ENCODE data around the gene AAK1.

Gene AAK1

DNA sequence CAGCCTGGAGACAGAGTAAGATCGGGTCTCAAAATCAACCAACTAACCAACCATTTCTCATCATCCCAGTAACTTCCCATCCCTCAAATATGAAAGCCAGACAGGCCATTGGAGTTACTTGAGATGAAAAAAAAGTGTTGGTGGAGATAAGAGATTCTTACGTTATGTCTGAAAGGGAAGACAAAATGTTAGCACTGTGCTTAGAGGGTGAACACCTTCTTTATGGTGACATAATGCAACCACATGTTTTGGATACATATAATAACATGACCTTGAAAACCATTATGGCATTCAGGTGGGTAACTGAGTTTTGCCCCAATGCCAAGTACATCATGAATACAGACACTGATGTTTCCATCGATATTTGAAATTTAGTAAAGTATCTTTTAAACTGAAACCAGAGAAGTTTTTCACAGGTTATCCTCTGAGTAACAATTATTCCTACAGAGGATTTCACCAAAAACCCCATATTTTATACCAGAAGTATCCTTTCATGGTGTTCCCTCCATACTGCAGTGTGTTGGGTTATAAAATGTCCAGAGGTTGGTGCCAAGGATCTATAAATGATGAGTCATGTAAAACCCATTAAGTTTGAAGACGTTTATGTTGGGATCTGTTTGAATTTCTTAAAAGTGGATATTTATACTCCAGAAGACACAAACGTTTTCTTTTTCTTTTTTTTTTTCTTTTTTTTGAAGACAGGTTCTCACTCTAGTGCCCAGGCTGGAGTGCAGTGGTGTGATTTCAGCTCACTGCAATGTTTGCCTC is 45.5 kb downstream of the AAK1 start:
- Histone ChIP-seq H3K9me3 (ENCODE audit: control insufficient read depth, insufficient read depth, low read depth, low read length) (no peaks in the 10 kb centered on the region), H3K27ac (ENCODE audit: low read depth, low read length) (no peak overlapping the region), H3K4me1 (ENCODE audit: control insufficient read depth, insufficient read depth, low read length) (no peaks in the 10 kb centered on the region), H3K27me3 (ENCODE audit: control insufficient read depth, insufficient read depth, low read length) (no peaks in the 10 kb centered on the region), H3K4me3 (ENCODE audit: low read depth, low read length) (no peak overlapping the region), H3K9ac (ENCODE audit: low read length) (no peak overlapping the region), H3K36me3 (ENCODE audit: control insufficient read depth, insufficient read depth, low read length) (no peaks in the 10 kb centered on the region)

DNA sequence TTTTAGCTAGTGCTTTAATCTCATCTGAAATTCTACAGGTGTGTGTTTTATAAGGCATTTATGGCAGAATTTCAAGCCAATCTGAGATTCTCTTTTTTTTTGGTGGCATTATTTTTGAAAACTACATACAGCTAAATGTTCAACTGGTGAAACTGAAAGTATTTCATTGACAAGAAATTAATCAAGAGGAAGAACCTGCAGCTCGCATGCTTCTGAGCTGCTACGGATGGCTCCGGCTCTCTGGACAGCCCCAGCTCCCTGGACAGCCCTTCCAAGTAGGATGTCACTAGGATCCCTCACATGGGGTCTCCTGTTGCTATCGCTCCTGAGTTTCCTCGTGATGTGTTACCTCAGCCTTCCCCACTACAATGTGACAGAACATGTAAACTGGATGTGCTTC is 46.4 kb downstream of the AAK1 start:
- Histone ChIP-seq H3K27me3 (ENCODE audit: control insufficient read depth, insufficient read depth, low read length) (no peaks in the 10 kb centered on the region), H3K4me3 (ENCODE audit: low read depth, low read length) (no peak overlapping the region), H3K36me3 (ENCODE audit: control insufficient read depth, insufficient read depth, low read length) (no peaks in the 10 kb centered on the region), H3K27ac (ENCODE audit: low read depth, low read length) (no peak overlapping the region), H3K4me1 (ENCODE audit: control insufficient read depth, insufficient read depth, low read length) (no peaks in the 10 kb centered on the region), H3K9ac (ENCODE audit: low read length) (no peak overlapping the region), H3K9me3 (ENCODE audit: control insufficient read depth, insufficient read depth, low read depth, low read length) (no peaks in the 10 kb centered on the region)

DNA sequence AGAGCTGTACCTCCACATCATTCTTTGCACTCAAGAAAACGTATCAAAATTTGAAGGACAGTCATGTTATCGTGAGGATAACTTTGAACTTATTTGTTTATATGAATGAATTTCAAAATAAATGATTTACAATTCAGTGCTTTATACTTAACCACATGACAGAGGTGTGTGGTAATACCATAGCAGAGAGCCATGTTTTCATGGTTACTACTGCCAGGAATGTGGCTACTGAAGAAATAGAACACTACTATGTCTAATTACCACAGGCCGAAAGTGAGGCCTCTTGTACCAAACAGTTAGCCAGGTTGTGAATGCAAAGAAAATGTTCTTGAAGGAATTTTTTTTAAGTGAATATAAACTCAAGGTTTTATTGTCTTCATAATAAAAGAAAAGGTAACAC is 49.2 kb downstream of the AAK1 start:
- no peak overlapping the region for H3K9ac ChIP-seq (ENCODE audit: low read length)
- no peaks in the 10 kb centered on the region for H3K27me3 ChIP-seq (ENCODE audit: control insufficient read depth, insufficient read depth, low read length)
- H3K4me1 ChIP-seq (ENCODE audit: control insufficient read depth, insufficient read depth, low read length) = no peaks in the 10 kb centered on the region
- no peak overlapping the region for H3K4me3 ChIP-seq (ENCODE audit: low read depth, low read length)
- no peak overlapping the region for H3K27ac ChIP-seq (ENCODE audit: low read depth, low read length)
- H3K9me3 ChIP-seq (ENCODE audit: control insufficient read depth, insufficient read depth, low read depth, low read length) = no peaks in the 10 kb centered on the region
- no peaks in the 10 kb centered on the region for H3K36me3 ChIP-seq (ENCODE audit: control insufficient read depth, insufficient read depth, low read length)

DNA sequence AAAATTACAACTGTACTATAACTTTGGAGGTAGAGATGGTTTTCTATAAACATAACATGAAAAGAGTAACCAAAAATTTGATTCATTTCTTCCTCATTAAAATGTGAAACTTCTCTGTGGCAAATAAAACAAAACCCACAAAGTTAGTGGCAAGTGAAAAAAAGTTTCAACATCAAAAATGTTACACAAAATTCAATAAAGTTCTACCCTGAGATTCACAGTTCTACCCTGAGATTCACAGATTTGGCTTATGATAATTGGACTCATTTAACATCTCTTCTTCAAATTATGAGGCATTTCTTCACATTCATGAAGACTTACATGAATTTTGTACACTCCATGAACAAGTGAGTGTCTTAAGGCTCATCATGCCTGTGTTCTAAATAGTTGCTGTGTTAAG is 51.0 kb downstream of the AAK1 start:
- H3K27me3 ChIP-seq (ENCODE audit: control insufficient read depth, insufficient read depth, low read length) = no peaks in the 10 kb centered on the region
- H3K4me3 ChIP-seq (ENCODE audit: low read depth, low read length) = no peak overlapping the region
- H3K4me1 ChIP-seq (ENCODE audit: control insufficient read depth, insufficient read depth, low read length) = no peaks in the 10 kb centered on the region

DNA sequence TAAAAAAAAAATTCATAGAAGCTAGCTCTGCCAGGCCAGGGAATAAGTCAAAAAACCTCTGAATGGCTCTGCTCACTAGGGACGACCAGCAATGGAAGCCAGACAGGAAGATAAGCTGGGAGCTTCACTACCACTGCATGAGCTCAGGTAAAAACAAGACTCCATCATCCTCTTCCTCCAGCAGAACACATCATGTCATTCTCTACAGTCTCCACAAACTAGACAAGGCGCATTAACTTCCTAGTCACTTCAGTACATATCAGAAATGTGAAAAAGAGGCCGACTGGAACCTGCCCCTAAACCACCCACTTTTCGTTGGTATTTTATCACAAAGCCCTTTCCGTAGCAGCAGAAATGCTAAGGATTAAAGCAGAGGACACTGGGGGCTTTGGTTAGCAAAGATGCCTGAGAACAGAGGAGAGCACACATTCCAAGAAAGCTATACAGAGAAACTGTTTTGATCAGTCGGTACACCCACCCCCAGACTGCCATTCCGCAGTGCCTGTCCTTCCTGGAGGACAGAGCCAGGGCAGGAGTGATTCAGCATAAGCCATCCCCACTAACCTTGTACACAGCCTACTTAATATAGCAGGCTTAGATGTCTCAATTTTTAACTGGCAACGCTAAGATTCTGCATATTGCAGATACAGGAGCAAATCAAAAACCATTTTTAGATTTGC is 53.4 kb downstream of the AAK1 start:
- peaks cover 10% of the 10 kb centered on the region; the same call in 1 of the 2 replicates for H3K4me1 ChIP-seq (ENCODE audit: control insufficient read depth, insufficient read depth, low read length)
- H3K9ac ChIP-seq (ENCODE audit: low read length) = no peak overlapping the region
- H3K9me3 ChIP-seq (ENCODE audit: control insufficient read depth, insufficient read depth, low read depth, low read length) = no peaks in the 10 kb centered on the region
- no peaks in the 10 kb centered on the region for H3K36me3 ChIP-seq (ENCODE audit: control insufficient read depth, insufficient read depth, low read length)
- H3K4me3 ChIP-seq (ENCODE audit: low read depth, low read length) = no peak overlapping the region
- no peak overlapping the region for H3K27ac ChIP-seq (ENCODE audit: low read depth, low read length)
- H3K27me3 ChIP-seq (ENCODE audit: control insufficient read depth, insufficient read depth, low read length) = no peaks in the 10 kb centered on the region

More for the DNA sequence above, 51.0 kb downstream of the AAK1 start:
- Histone ChIP-seq H3K27ac (ENCODE audit: low read depth, low read length) (no peak overlapping the region), H3K9me3 (ENCODE audit: control insufficient read depth, insufficient read depth, low read depth, low read length) (no peaks in the 10 kb centered on the region), H3K36me3 (ENCODE audit: control insufficient read depth, insufficient read depth, low read length) (no peaks in the 10 kb centered on the region), H3K9ac (ENCODE audit: low read length) (no peak overlapping the region)

DNA sequence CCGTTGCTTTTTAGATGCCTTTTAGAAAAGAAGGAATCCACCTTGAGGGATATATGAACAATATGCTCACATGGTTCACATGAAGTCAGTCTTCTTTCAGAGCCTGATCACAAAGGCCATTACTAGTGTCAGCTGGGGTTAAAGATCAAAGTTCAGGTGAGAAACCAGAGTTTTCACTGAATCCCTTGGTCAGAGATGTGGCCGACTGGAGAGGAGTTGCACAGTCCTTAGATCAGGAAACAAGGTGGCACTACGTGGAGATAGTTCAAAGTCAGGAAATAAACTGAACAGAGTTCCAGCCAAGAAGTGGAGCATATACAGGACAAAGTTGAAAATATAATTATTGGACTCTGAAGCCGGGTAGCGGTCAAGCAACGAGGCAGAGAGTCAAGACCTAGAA is 54.6 kb downstream of the AAK1 start:
- no peaks in the 10 kb centered on the region for H3K27me3 ChIP-seq (ENCODE audit: control insufficient read depth, insufficient read depth, low read length)
- no peak overlapping the region for H3K27ac ChIP-seq (ENCODE audit: low read depth, low read length)
- no peaks in the 10 kb centered on the region for H3K9me3 ChIP-seq (ENCODE audit: control insufficient read depth, insufficient read depth, low read depth, low read length)
- peaks cover 10% of the 10 kb centered on the region; the same call in 1 of the 2 replicates for H3K4me1 ChIP-seq (ENCODE audit: control insufficient read depth, insufficient read depth, low read length)
- H3K36me3 ChIP-seq (ENCODE audit: control insufficient read depth, insufficient read depth, low read length) = no peaks in the 10 kb centered on the region
- H3K9ac ChIP-seq (ENCODE audit: low read length) = no peak overlapping the region
- H3K4me3 ChIP-seq (ENCODE audit: low read depth, low read length) = no peak overlapping the region

DNA sequence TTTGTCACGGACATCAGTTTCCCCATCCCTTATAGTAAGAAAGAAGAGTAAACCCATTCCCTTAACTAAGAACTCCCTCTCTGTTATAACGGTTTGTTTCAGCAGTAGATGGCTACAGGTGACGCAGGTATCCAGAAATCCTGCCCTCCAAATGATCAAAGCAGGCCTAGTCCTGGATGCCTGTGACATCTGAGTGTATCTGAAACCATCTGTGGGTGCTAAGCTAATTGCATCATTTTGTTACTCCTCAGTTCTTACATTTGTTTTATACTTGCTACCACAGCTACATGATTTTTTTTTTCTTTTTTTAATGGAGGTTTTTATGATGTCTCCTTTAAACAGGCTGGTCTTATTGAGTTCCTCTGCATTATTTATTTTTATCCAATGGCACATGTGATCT is 55.1 kb downstream of the AAK1 start:
- Histone ChIP-seq H3K9ac (ENCODE audit: low read length) (no peak overlapping the region), H3K9me3 (ENCODE audit: control insufficient read depth, insufficient read depth, low read depth, low read length) (no peaks in the 10 kb centered on the region), H3K27me3 (ENCODE audit: control insufficient read depth, insufficient read depth, low read length) (no peaks in the 10 kb centered on the region), H3K27ac (ENCODE audit: low read depth, low read length) (no peak overlapping the region), H3K4me1 (ENCODE audit: control insufficient read depth, insufficient read depth, low read length) (peaks cover 10% of the 10 kb centered on the region; the same call in 1 of the 2 replicates), H3K36me3 (ENCODE audit: control insufficient read depth, insufficient read depth, low read length) (no peaks in the 10 kb centered on the region), H3K4me3 (ENCODE audit: low read depth, low read length) (no peak overlapping the region)

DNA sequence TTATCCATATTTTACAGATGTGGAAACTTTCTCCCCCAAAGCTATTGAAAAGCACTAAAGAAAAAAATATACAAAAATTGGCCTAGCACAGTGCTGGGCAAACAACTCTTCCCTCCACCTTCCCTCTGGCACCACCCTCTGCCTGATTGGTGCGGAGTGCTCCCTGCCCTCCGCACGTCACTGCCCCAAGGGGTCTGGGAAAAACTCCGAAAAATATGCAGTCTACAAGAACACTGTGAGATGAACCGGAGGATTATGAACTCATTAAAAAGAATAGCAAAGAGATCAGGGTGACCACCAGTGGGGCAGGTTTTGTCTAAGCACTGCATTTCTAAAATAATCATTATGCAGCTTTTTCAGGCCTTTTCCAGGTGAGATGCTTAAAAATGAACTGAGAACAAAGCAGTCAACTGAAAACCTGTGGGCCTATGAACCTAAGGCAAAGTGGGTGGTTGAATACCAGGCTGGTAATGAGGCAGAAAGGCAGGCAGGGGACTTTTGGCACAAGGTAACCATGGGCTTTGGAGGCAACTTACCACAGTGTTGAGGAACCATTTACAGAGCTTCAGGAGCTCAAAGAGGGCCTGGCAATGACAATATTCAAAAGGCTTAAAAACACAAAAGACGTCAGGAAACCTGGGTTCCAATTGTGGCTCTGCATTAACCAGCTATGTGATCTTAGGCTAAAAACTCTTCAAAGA is 57.5 kb downstream of the AAK1 start:
- Histone ChIP-seq H3K36me3 (ENCODE audit: control insufficient read depth, insufficient read depth, low read length) (no peaks in the 10 kb centered on the region), H3K4me1 (ENCODE audit: control insufficient read depth, insufficient read depth, low read length) (peaks cover 23% of the 10 kb centered on the region), H3K9ac (ENCODE audit: low read length) (no peak overlapping the region), H3K27me3 (ENCODE audit: control insufficient read depth, insufficient read depth, low read length) (no peaks in the 10 kb centered on the region), H3K9me3 (ENCODE audit: control insufficient read depth, insufficient read depth, low read depth, low read length) (no peaks in the 10 kb centered on the region), H3K27ac (ENCODE audit: low read depth, low read length) (no peak overlapping the region), H3K4me3 (ENCODE audit: low read depth, low read length) (no peak overlapping the region)

DNA sequence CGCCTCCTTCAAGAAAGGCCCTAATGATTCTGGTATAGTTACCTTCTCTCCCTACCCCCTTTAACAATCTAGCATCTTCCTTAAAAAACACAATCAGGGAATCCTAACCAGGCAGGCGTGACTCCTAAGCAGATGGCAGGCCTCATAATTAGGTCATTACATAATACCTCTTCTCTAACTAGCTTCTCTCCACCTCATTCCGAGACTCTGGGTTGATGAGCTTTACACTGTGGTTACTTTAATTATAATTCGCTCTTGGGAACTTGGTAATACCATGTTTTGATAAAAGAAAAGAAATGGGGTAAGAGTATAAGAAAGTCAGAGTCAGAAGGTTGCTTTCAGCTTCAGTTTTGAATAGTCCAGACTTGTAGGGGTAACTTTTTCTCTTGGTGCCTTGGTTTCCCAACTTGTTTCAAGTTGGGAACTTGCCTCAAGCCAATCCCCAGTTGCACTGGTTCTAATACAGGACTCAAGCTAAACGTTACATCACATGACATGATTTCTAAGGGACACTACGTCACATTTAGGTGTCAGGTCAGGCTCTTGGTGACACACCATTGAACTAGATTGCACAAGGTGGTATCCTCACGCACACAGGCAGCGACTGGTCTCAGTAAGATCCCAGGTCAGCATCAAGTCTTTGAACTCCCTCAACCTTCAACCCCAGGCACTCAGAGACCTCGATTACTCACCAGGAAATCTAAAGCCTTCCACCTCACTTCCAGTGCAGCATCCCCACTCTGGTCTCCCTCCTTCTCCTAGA is 59.2 kb downstream of the AAK1 start:
- H3K27me3 ChIP-seq (ENCODE audit: control insufficient read depth, insufficient read depth, low read length) = no peaks in the 10 kb centered on the region
- no peak overlapping the region for H3K27ac ChIP-seq (ENCODE audit: low read depth, low read length)
- no peaks in the 10 kb centered on the region for H3K36me3 ChIP-seq (ENCODE audit: control insufficient read depth, insufficient read depth, low read length)
- no peak overlapping the region for H3K4me3 ChIP-seq (ENCODE audit: low read depth, low read length)
- H3K9ac ChIP-seq (ENCODE audit: low read length) = no peak overlapping the region
- peaks cover 23% of the 10 kb centered on the region for H3K4me1 ChIP-seq (ENCODE audit: control insufficient read depth, insufficient read depth, low read length)
- H3K9me3 ChIP-seq (ENCODE audit: control insufficient read depth, insufficient read depth, low read depth, low read length) = no peaks in the 10 kb centered on the region

DNA sequence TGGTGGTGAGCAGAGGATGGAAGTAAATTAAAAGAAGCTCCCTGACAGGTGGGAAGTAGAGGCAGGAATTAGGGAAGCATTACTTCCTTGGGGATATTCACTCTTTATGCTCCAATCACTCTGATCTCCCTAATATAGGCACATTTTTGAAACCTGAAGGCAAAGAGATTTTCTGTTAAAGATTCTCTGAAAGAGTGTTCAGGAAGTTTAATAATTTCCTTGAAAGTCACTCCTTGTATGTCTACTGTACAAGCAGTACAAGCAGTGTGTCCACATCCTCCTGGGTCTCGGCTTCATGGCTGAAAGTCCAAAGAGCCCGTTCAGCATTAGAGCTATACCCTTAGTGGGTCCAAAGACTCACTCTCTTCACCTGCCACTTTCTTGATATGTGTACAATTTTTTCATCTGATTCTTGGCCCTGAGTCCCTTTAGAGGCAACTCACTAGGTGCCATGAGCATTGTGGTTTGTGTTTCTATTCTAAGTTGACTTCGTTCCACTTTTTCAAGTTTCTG is 60.2 kb downstream of the AAK1 start:
- no peaks in the 10 kb centered on the region for H3K9me3 ChIP-seq (ENCODE audit: control insufficient read depth, insufficient read depth, low read depth, low read length)
- H3K36me3 ChIP-seq (ENCODE audit: control insufficient read depth, insufficient read depth, low read length) = no peaks in the 10 kb centered on the region
- H3K4me1 ChIP-seq (ENCODE audit: control insufficient read depth, insufficient read depth, low read length) = peaks cover 25% of the 10 kb centered on the region
- H3K27ac ChIP-seq (ENCODE audit: low read depth, low read length) = no peak overlapping the region
- no peak overlapping the region for H3K4me3 ChIP-seq (ENCODE audit: low read depth, low read length)
- no peaks in the 10 kb centered on the region for H3K27me3 ChIP-seq (ENCODE audit: control insufficient read depth, insufficient read depth, low read length)
- H3K9ac ChIP-seq (ENCODE audit: low read length) = no peak overlapping the region

Measured in HUES6 (cell line).